Measurements from ENCODE around the gene SEPTIN1. TPM values are rescaled to one million over a fixed set of nuclear protein-coding genes. Genes with fewer than 3 reads are reported as not detected.

SEPTIN1 gene
- total RNA-seq, 1 experiment from 2014 or later = 1.4 TPM

- no CpG with 5 or more reads among the region's 12 CpGs for WGBS (ENCODE audit: extremely low coverage, insufficient read length, low lambda C conversion rate)
These were observed 17.2 kb upstream of the SEPTIN1 start for GRCh38 chr16:30399435-30400186.

More at GRCh38 chr16:30399435-30400186, 17.2 kb upstream of the SEPTIN1 start:
- H2BK20ac ChIP-seq (ENCODE audit: low read depth, low read length, poor library complexity, severe bottlenecking) = no peak overlapping the region
- no peak overlapping the region for H3K56ac ChIP-seq (ENCODE audit: insufficient read length, low read depth, low read length)
- H3K4me2 ChIP-seq (ENCODE audit: insufficient read depth, insufficient read length, low read length) = peak overlapping the region; percentile 47
- TF ChIP-seq CTCF (conservative IDR thresholded peaks at IDR 0.05) = no peak
- no peak overlapping the region for H3T11ph ChIP-seq (ENCODE audit: low read length)
- no peak overlapping the region; the same call in 1 of the 2 replicates for H3K4ac ChIP-seq (ENCODE audit: low read depth, low read length)
- H3K9ac ChIP-seq (ENCODE audit: extremely low read depth, insufficient read length, low read length) = peak overlapping the region; percentile 75
- H4K8ac ChIP-seq (replicated peaks; ENCODE audit: insufficient read length, low read depth, low read length) = no peak overlapping the region
- Mint-ChIP-seq H3K27ac (peak overlapping the region; percentile 96 to 98 (median 98)), H3K36me3 (ENCODE audit: insufficient read depth in 1 of 3, low read depth in 3 of 3) (peaks cover 9 to 33% (median 20%) of the 10 kb centered on the region in 3 experiments; a peak in 6 of 7 replicates), H3K9me3 (no peaks in the 10 kb centered on the region; a peak in 1 of 5 replicates), H3K27me3 (ENCODE audit: low read depth) (peaks cover 2% of the 10 kb centered on the region), H3K4me1 (peaks cover 27 to 34% of the 10 kb centered on the region in 2 experiments), H3K4me3 (peak overlapping the region; percentile 67 to 84)
- no peak overlapping the region for H2BK5ac ChIP-seq (ENCODE audit: insufficient read length, low read length)
- H3K27me3 ChIP-seq (ENCODE audit: insufficient read depth, low read length) = no peaks in the 10 kb centered on the region
- H3K4me1 ChIP-seq (ENCODE audit: insufficient read depth, low read length) = no peaks in the 10 kb centered on the region; the same call in 1 of the 2 replicates
- H2AK5ac ChIP-seq (ENCODE audit: insufficient read length, low read length) = no peak overlapping the region
- H3K9me3 ChIP-seq (ENCODE audit: control insufficient read depth, low read depth, low read length) = no peaks in the 10 kb centered on the region
- no peaks in the 10 kb centered on the region for H3K79me1 ChIP-seq (ENCODE audit: insufficient read depth, low read depth, low read length, poor library complexity, severe bottlenecking)
- DNase-seq = peak; percentile 37
- no peak overlapping the region for H2BK12ac ChIP-seq (ENCODE audit: insufficient read length, low read depth, low read length)
- H3K14ac ChIP-seq (ENCODE audit: insufficient read depth, low read length) = peak overlapping the region; percentile 42; the same call in 1 of the 2 replicates
- peaks cover 4% of the 10 kb centered on the region; the same call in 1 of the 2 replicates for H3K79me2 ChIP-seq (ENCODE audit: insufficient read depth, low read length)
- no peak overlapping the region for H2AFZ ChIP-seq (ENCODE audit: low read length)
- no peak overlapping the region for H4K5ac ChIP-seq (ENCODE audit: insufficient read length, low read depth, low read length)
- no peak overlapping the region for H3K23ac ChIP-seq (ENCODE audit: insufficient read length, low read depth, low read length)
- peak overlapping the region; percentile 12 for H3K27ac ChIP-seq (ENCODE audit: insufficient read length, low read depth, low read length)
- H3K23me2 ChIP-seq (ENCODE audit: insufficient read length, low read depth, low read length, poor library complexity, severe bottlenecking) = peaks cover 15% of the 10 kb centered on the region
- no peak overlapping the region for H2BK120ac ChIP-seq (ENCODE audit: low read depth, low read length, poor library complexity, severe bottlenecking)
- H3K18ac ChIP-seq (ENCODE audit: insufficient read length, low read depth, low read length) = peak overlapping the region; percentile 59
- H4K91ac ChIP-seq (ENCODE audit: insufficient read length, low read depth, low read length) = no peak overlapping the region
- H2BK15ac ChIP-seq (ENCODE audit: low read depth, low read length) = no peak overlapping the region
- no peaks in the 10 kb centered on the region for H4K20me1 ChIP-seq (ENCODE audit: control insufficient read depth, insufficient read depth, insufficient read length)
